CD14-positive monocyte (primary cell): ENCODE results near the gene CTNNB1. TPM values are rescaled to one million over a fixed set of nuclear protein-coding genes. Genes with fewer than 3 reads are reported as not detected.
A peak's percentile ranks its signal among the peaks of the same experiment; 100 is the strongest.

Experiments used
- DNase-seq, 3 donors: peaks; one replicate each; pipeline ENCODE4 v3.0.0-alpha.2; 2011 to 2022
- H2AFZ ChIP-seq: 2 replicates; pipeline ENCODE4 v1.6.0; 2012; ENCODE audit warnings: mild to moderate bottlenecking, low read depth, low read length, inconsistent platforms; ENCODE audit not compliant: insufficient read depth, poor library complexity, severe bottlenecking
- H3K27ac ChIP-seq, 2 donors: 1 replicate in 1 of 2; 2 replicates in 1 of 2; pipeline ENCODE4 v1.5.1; 2012 to 2013; ENCODE audit warnings: low read length in 2 of 2, control low read depth in 1 of 2, inconsistent platforms in 1 of 2, low read depth in 1 of 2, mild to moderate bottlenecking in 1 of 2
- H3K27me3 ChIP-seq, 2 donors: one replicate each; pipeline versions ENCODE4 v1.6.0 to v1.6.1; 2011 to 2013; ENCODE audit warnings: low read length in 2 of 2; ENCODE audit not compliant: control insufficient read depth in 2 of 2, insufficient read depth in 2 of 2
- H3K36me3 ChIP-seq, 2 donors: replicated peaks in 1 of 2; 1 replicate in 1 of 2; 2 replicates in 1 of 2; pipeline versions ENCODE4 v1.5.1 to v1.6.1; 2012 to 2013; ENCODE audit warnings: low read length in 2 of 2, control low read depth in 1 of 2, inconsistent platforms in 1 of 2, mild to moderate bottlenecking in 1 of 2; ENCODE audit not compliant: insufficient read depth in 2 of 2, control insufficient read depth in 1 of 2
- H3K4me1 ChIP-seq, 2 donors: 1 replicate in 1 of 2; 2 replicates in 1 of 2; pipeline versions ENCODE4 v1.5.1 to v1.6.1; 2012 to 2013; ENCODE audit warnings: low read length in 2 of 2, control low read depth in 1 of 2, inconsistent platforms in 1 of 2, mild to moderate bottlenecking in 1 of 2, moderate library complexity in 1 of 2; ENCODE audit not compliant: insufficient read depth in 2 of 2, control insufficient read depth in 1 of 2
- H3K4me2 ChIP-seq: replicated peaks from 2 replicates; pipeline ENCODE3; 2012; ENCODE audit warnings: low read length, moderate library complexity, mild to moderate bottlenecking; ENCODE audit not compliant: poor library complexity, severe bottlenecking; ENCODE audit errors: extremely low read depth
- H3K4me3 ChIP-seq, 3 experiments: fragments of 200-600 bp in 1 of 3; sonication (generic) in 1 of 3; replicated peaks in 1 of 3; 1 replicate in 2 of 3; 2 replicates in 1 of 3; pipeline ENCODE4 v1.5.1; 2011 to 2013; ENCODE audit warnings: low read length in 3 of 3, mild to moderate bottlenecking in 3 of 3, control low read depth in 2 of 3, low read depth in 2 of 3, inconsistent platforms in 1 of 3, moderate library complexity in 1 of 3
- H3K79me2 ChIP-seq: 2 replicates; pipeline ENCODE4 v1.6.0; 2012; ENCODE audit warnings: mild to moderate bottlenecking, control low read depth, inconsistent platforms, low read length, moderate library complexity; ENCODE audit not compliant: insufficient read depth
- H3K9ac ChIP-seq: 2 replicates; pipeline ENCODE4 v1.6.0; 2017; ENCODE audit warnings: low read length, mild to moderate bottlenecking; ENCODE audit not compliant: insufficient read depth, poor library complexity, severe bottlenecking
- H3K9me3 ChIP-seq, 2 donors: replicated peaks in 1 of 2; 1 replicate in 1 of 2; 2 replicates in 1 of 2; pipeline versions ENCODE4 v1.5.1 to v1.6.1; 2012 to 2013; ENCODE audit warnings: low read length in 2 of 2, control low read depth in 1 of 2; ENCODE audit not compliant: control insufficient read depth in 1 of 2, insufficient read depth in 1 of 2
- H4K20me1 ChIP-seq: 2 replicates; pipeline ENCODE4 v1.6.0; 2012; ENCODE audit warnings: mild to moderate bottlenecking, low read length, control low read depth, moderate library complexity; ENCODE audit not compliant: insufficient read depth
- H3K27ac Mint-ChIP-seq, 7 donors: one replicate each; pipeline ENCODE4 v1.8.0; 2020; ENCODE audit warnings: mild to moderate bottlenecking in 7 of 7, mixed read lengths in 7 of 7, moderate library complexity in 6 of 7, inconsistent platforms in 2 of 7
- H3K27me3 Mint-ChIP-seq, 3 donors: one replicate each; pipeline ENCODE4 v1.8.0; 2021 to 2022; ENCODE audit warnings: low read depth in 3 of 3, mild to moderate bottlenecking in 3 of 3, mixed read lengths in 3 of 3, moderate library complexity in 3 of 3, inconsistent platforms in 1 of 3
- H3K36me3 Mint-ChIP-seq, 2 donors: one replicate each; pipeline ENCODE4 v1.8.0; 2020; ENCODE audit warnings: mixed read lengths in 2 of 2, inconsistent platforms in 1 of 2, mild to moderate bottlenecking in 1 of 2
- H3K4me1 Mint-ChIP-seq: one replicate; pipeline ENCODE4 v1.8.0; 2020; ENCODE audit warnings: mild to moderate bottlenecking, mixed read lengths
- H3K4me3 Mint-ChIP-seq, 2 donors: one replicate each; pipeline ENCODE4 v1.8.0; 2020; ENCODE audit warnings: mild to moderate bottlenecking in 2 of 2, mixed read lengths in 2 of 2, moderate library complexity in 1 of 2
- H3K9me3 Mint-ChIP-seq, 7 donors: one replicate each; pipeline ENCODE4 v1.8.0; 2020 to 2022; ENCODE audit warnings: mixed read lengths in 7 of 7, mild to moderate bottlenecking in 6 of 7, moderate library complexity in 6 of 7, inconsistent platforms in 2 of 7
- CTCF ChIP-seq: fragments of 200-600 bp; IDR thresholded peaks from one replicate; pipeline ENCODE4 v1.8.0; 2022; ENCODE audit warnings: antibody characterized with exemption, mild to moderate bottlenecking
- WGBS: methylation state at CpG from one replicate; pipeline ENCODE4 v1.1.5; 2013; ENCODE audit warnings: missing lambda C conversion rate; ENCODE audit not compliant: insufficient coverage; 5-methylcytosine and 5-hydroxymethylcytosine counted together
- intact Hi-C, 2 donors: fragments of 100-400 bp; cut with micrococcal nuclease; formaldehyde crosslinking; loops; one replicate each; pipeline versions ENCODE4 v1.15.0 to v1.15.1; 2023
- polyA plus RNA-seq, 3 donors: library from polyadenylated mRNA; depleted of rRNA in 1 of 3; unstranded in 2 of 3; stranded (reverse) in 1 of 3; fragments of 300-500 nt in 2 of 3; fragments of >200 nt in 1 of 3; fragmentation: Illumina TruSeq in 2 of 3; gene quantifications; 1 replicate in 2 of 3; 2 replicates in 1 of 3; pipeline ENCODE4 v1.2.3, GENCODE V29; 2012 to 2021

CTNNB1 gene
- polyA plus RNA-seq, 3 donors, result 51.2 to 240 (median 54.3) TPM

GRCh38 chr3:41222012-41222411, 22.7 kb downstream of the CTNNB1 start:
- H3K27me3 ChIP-seq, result no peaks in the 10 kb centered on the region
- H3K4me1 Mint-ChIP-seq, result peaks cover 44% of the 10 kb centered on the region
- no peak overlapping the region for H3K9ac ChIP-seq
- peaks cover 33 to 37% of the 10 kb centered on the region in 2 donors for H3K36me3 Mint-ChIP-seq
- H3K27ac ChIP-seq, result peak overlapping the region in 1 of 2 donors; percentile 55
- peaks cover 100% of the 10 kb centered on the region for H3K79me2 ChIP-seq
- no peaks in the 10 kb centered on the region for H3K9me3 Mint-ChIP-seq
- H3K27me3 Mint-ChIP-seq, result peaks cover 0 to 1% (median 0%) of the 10 kb centered on the region in 3 donors
- no CpG with 5 or more reads among the region's 2 CpGs for WGBS
- H4K20me1 ChIP-seq, result peaks cover 100% of the 10 kb centered on the region
- peak overlapping the region; percentile 20 for H3K4me2 ChIP-seq
- H3K27ac Mint-ChIP-seq, result peak overlapping the region; percentile 3 to 72 (median 64)
- H3K4me3 ChIP-seq, result peak overlapping the region in 1 of 3 experiments; percentile 39
- H2AFZ ChIP-seq, result no peak overlapping the region
- no peak for TF ChIP-seq CTCF
- H3K4me1 ChIP-seq, result peaks cover 11 to 20% of the 10 kb centered on the region in 2 donors
- H3K4me3 Mint-ChIP-seq, result peak overlapping the region in 1 of 2 donors; percentile 21
- intact Hi-C loops, result loop anchor here in 1 of 2 donors (5.0 kb wide), 1 partner anchor 640 kb away; no protein-coding TSS in a partner anchor
- H3K9me3 ChIP-seq, result no peaks in the 10 kb centered on the region
- DNase-seq, result no peak
- H3K36me3 ChIP-seq, result peaks cover 33 to 34% of the 10 kb centered on the region in 2 donors

- Histone ChIP-seq H3K9me3 (no peaks in the 10 kb centered on the region), H3K4me2 (peak overlapping the region; percentile 20), H2AFZ (no peak overlapping the region), H3K79me2 (peaks cover 100% of the 10 kb centered on the region), H3K27me3 (no peaks in the 10 kb centered on the region), H3K4me1 (peaks cover 11 to 20% of the 10 kb centered on the region in 2 donors), H3K27ac (peak overlapping the region in 1 of 2 donors; percentile 37), H4K20me1 (peaks cover 100% of the 10 kb centered on the region), H3K9ac (no peak overlapping the region), H3K36me3 (peaks cover 38 to 39% of the 10 kb centered on the region in 2 donors), H3K4me3 (peak overlapping the region in 1 of 3 experiments; percentile 39)
- intact Hi-C loops, result loop anchor here in 1 of 2 donors (5.0 kb wide), 1 partner anchor 640 kb away; no protein-coding TSS in a partner anchor
- H3K4me3 Mint-ChIP-seq, result no peak overlapping the region
- H3K4me1 Mint-ChIP-seq, result peaks cover 41% of the 10 kb centered on the region
- peak overlapping the region in 1 of 7 donors; percentile 41 for H3K27ac Mint-ChIP-seq
- peaks cover 0 to 1% (median 0%) of the 10 kb centered on the region in 3 donors for H3K27me3 Mint-ChIP-seq
- no CpG with 5 or more reads among the region's 3 CpGs for WGBS
- no peaks in the 10 kb centered on the region for H3K9me3 Mint-ChIP-seq
- TF ChIP-seq CTCF, result no peak
- DNase-seq, result no peak
- peaks cover 37 to 40% of the 10 kb centered on the region in 2 donors for H3K36me3 Mint-ChIP-seq
These were observed 23.2 kb downstream of the CTNNB1 start for GRCh38 chr3:41222501-41222900.
